Cardiac fibroblast (primary cell): Measurements from ENCODE around the gene USP25.

Experiments used
- DNase-seq, 2 donors: peaks; one replicate each; pipeline versions ENCODE4 v3.0.0 to v3.0.0-alpha.2; 2010; ENCODE audit warnings: low read depth in 2 of 2
- H3K4me3 ChIP-seq, 2 donors: replicated peaks in 1 of 2; 1 replicate in 1 of 2; 2 replicates in 1 of 2; pipeline ENCODE4 v1.5.1; 2011; ENCODE audit warnings: low read depth in 2 of 2, low read length in 2 of 2, mild to moderate bottlenecking in 2 of 2, moderate library complexity in 1 of 2
- TF ChIP-seq, protein P1 (sequence below): IDR thresholded peaks from one replicate; pipeline ENCODE4 v1.5.1; 2011; ENCODE audit warnings: low read depth, mild to moderate bottlenecking, low read length, inconsistent platforms

Gene USP25

GRCh38 chr21:15759469-15759868, 29.7 kb downstream of the USP25 start:
- H3K4me3 ChIP-seq, result no peak overlapping the region
- TF ChIP-seq, protein P1, sequence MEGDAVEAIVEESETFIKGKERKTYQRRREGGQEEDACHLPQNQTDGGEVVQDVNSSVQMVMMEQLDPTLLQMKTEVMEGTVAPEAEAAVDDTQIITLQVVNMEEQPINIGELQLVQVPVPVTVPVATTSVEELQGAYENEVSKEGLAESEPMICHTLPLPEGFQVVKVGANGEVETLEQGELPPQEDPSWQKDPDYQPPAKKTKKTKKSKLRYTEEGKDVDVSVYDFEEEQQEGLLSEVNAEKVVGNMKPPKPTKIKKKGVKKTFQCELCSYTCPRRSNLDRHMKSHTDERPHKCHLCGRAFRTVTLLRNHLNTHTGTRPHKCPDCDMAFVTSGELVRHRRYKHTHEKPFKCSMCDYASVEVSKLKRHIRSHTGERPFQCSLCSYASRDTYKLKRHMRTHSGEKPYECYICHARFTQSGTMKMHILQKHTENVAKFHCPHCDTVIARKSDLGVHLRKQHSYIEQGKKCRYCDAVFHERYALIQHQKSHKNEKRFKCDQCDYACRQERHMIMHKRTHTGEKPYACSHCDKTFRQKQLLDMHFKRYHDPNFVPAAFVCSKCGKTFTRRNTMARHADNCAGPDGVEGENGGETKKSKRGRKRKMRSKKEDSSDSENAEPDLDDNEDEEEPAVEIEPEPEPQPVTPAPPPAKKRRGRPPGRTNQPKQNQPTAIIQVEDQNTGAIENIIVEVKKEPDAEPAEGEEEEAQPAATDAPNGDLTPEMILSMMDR, result no peak
- DNase-seq, result no peak

GRCh38 chr21:15761507-15762100, 31.8 kb downstream of the USP25 start:
- no peak overlapping the region for H3K4me3 ChIP-seq
- TF ChIP-seq, protein P1, result no peak
- no peak for DNase-seq

DNA sequence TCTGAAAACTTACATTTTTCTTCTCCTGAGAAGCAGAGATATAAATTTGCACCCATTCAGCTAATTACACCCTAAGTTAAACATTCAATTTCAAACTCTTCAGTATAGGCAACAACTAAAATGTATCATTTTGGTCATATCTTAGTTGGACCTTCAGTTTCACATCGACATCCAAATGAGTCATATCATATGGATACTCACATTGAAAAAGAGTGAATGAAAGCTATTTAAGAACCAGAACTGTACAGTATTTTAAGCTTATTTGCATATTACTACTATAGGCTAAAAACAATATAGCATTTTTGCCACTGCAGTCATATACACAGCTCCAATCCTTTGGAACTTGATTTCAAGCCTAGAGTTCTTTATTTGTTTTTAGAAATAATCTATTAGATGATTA, 33.6 kb downstream of the USP25 start:
- no peak overlapping the region for H3K4me3 ChIP-seq
- TF ChIP-seq, protein P1, result no peak
- no peak for DNase-seq

DNA sequence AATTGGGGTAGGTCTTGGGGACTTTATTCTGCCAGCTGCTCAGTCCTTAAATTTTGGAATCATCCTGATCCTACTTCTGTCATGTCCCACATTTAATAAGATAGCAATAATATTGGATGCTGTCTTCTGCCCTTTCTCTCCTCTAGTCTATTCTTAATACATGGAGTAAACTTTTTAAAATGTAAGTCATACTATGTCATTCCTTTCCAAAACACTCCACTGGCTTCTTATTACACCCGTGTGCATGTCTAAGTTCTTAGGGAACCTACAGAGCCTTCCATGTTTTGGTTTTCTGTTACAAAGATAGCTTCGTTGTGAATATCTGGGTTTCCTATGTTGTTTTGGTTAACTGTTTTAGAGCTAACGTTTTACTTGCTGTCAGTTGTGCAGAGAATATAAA, 35.1 kb downstream of the USP25 start:
- H3K4me3 ChIP-seq, result no peak overlapping the region
- no peak for DNase-seq
- TF ChIP-seq, protein P1, result no peak

GRCh38 chr21:15766952-15767603, 37.3 kb downstream of the USP25 start:
- no peak for DNase-seq
- H3K4me3 ChIP-seq, result no peak overlapping the region
- TF ChIP-seq, protein P1, result no peak

GRCh38 chr21:15768045-15768601, 38.3 kb downstream of the USP25 start:
- TF ChIP-seq, protein P1, result no peak
- no peak for DNase-seq
- H3K4me3 ChIP-seq, result no peak overlapping the region
